GM19240 (cell line): ENCODE measurements around the gene NR4A2.
"Not testable (repeated sequence)": the region's sequence is repeated elsewhere in the genome, so short reads cannot be mapped to it uniquely, and the experiment has no call there.

Source experiments
- DNase-seq: peaks from one replicate; pipeline ENCODE4 v3.0.0; 2011; ENCODE audit warnings: low spot score; ENCODE audit not compliant: insufficient read length

NR4A2 gene

GRCh38 chr2:156322051-156322685, 10.4 kb downstream of the NR4A2 start:
- no peak for DNase-seq

DNA sequence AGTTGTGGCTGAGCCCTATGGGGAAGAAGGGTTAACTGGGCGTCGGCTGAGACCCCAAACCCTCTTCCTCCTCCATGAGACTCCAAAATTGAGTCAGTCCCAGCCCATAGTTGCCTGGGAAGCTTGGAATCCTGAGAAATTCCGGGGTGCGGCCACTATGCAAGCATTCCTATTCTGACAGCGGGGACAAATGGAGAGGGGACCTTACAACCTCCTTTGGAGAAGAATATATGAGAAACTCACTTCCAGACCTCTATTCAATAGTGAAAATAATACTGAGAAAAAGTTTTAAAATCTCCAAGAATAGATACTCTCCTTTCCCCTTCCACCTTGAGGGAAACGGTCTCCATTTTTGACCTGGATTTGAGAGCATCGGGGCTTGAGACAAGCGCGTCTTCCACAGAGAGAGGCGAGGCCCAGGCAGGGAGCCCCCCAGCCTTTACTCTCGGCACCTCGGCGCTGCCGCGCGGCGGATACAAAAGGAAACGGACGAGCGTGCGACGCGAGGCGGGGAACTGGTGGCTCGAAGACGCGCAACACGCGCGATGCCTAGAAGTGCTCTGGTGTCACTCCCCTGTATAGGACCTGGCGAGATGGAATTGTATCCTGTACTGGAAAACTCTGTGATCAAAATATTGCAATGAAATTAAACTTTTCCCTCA, 11.1 kb downstream of the NR4A2 start:
- no peak for DNase-seq

DNA sequence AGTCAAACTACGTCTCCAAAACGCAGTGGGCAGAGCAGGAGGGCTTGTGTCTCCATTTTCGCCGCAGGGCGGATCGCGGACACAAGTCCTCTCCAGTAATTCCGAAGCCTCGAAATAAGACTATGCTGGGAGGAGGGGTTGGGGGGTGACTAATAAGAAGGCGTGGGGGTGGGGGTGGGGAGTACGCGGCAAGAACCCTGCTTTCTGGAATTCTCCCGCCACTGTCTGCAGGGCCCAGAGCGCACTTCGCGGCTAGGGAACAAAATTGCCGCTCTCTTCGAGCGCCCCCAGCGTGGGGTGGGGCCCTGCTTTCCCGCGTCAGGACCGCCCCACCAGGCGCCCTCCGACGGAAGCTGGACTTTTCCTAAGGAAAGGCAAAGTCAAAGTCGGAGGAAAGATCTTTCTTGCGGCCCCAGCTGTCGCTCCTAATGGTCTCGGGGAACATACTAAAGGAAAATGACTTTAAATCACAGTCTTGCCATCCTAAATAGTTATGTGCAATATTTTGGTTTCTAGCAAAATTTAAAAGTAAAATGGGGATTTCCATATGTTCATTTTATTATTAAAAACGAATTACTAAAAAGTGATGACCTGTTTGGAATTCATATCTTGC, 11.9 kb downstream of the NR4A2 start:
- no peak for DNase-seq

DNA sequence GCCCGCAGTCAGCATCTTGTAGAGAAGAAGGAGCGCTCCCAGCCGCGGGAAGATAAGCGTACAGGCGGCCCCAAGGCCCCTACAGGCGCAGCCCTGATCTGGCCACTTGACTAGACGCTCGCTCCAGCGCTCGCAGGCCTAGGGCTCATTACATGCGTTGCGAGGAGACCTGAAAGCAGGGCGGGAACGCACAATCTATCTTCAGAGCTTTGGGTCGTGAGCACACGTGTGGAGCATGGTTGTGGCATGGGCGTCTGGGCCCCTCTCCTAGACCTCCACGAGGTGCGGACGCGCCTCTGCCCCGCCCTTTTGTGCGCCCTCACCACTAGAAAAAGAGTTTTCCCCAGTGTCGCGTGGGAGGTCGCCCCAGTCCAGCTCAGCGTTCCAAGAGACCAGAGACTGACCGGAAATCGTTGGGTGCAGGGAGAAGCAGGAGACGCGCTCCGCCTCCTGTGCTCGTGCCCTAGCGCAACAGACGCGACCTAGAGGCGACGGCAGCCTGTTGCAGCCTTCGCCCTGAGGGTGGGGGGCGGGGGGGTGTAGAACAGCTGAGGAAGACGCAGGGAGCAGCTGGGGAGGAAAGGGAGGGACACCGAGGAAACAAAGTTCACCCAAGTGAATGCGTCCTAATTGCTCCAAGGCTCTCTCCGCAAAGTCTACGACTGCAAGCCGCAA, 12.6 kb downstream of the NR4A2 start:
- no peak for DNase-seq

DNA sequence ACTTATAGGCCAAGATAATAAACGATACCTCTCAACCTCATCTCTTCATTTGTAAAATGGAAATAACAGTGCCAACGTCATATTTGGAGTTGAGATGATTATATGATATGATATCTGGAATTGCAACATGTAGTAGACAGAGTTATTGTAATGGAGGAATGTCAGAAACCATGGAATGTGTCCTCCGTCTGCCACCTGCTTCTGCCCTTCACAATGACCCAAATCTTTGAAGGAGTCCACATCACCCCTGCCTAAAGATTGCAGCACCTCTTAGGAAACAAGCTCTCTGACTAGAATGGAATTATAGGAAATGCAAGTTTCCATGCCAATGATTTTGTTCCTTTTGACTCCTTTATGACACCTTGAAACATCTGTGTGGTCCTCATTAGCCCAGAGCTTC, 14.9 kb downstream of the NR4A2 start:
- DNase-seq = no peak

DNA sequence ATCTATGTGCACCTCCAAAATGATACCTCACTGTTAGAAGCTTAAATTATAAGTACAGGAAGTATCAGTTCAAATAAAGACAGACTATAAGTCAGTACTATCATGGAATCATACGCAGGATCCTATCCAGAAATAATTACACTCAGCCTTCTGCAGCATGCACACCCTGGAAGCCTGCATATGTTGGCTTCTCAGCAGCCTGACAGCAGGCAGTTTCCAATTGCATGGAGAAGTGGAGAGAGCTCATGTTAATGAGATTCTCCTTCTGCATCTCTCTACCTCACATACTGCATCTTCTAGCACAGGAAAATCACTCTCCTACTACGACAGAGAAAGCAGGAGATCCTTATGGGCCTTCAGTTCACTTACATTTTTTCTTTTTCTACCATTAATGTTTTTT, 20.5 kb downstream of the NR4A2 start:
- DNase-seq = no peak

- no peak for DNase-seq
These were observed 21.7 kb downstream of the NR4A2 start for GRCh38 chr2:156310773-156311172.

GRCh38 chr2:156309917-156310316, 22.6 kb downstream of the NR4A2 start:
- DNase-seq = no peak

DNA sequence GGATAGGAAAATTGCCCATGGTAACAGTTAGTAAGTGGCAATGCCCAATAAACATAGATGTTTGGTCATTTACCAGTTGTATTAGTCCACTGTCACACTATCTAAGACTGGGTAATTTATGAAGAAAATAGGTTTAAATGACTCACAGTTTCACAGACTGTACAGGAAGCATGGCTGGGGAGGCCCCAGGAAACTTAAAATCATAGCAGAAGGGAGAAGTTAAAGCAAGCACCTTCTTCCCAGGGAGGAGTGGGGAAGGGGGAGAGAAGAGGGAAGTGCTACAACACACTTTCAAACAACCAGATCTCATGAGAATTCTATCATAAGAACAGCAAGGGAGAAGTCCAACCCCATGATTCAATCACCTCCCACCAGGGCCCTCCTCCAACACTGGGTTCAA, 23.4 kb downstream of the NR4A2 start:
- DNase-seq = no peak

- DNase-seq = no peak
These were observed 25.7 kb downstream of the NR4A2 start for GRCh38 chr2:156306821-156307220.

GRCh38 chr2:156305121-156305520, 27.4 kb downstream of the NR4A2 start:
- DNase-seq = no peak

GRCh38 chr2:156300337-156300736, 32.2 kb downstream of the NR4A2 start:
- no peak for DNase-seq

DNA sequence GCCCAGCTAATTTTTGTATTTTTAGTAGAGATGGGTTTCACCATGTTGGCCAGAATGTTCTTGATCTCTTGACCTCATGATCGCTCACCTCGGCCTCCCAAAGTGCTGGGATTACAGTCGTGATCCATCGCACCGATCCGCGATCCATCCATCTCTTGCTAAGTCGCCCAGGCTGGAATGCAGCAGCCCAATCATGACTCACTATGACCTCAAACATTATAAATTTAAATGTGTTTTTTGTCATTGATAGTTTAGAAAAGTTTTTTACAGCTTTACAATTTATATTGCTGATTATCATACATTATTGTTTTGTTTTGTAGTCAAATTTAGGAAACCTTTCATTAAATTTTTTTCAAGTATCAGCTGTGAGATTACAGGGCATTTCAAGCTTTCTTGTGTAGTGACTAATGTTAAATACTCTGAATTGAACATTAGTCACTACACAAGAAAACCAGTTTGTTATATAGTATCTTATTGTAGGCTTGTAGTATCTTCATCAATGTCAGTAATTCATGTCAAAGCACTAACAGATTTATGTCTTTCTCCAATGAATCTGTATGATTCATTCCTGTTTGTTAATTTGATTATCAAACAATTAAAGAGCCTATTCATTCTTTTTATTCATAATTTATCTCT, 37.5 kb downstream of the NR4A2 start:
- no peak for DNase-seq

GRCh38 chr2:156293382-156293781, 39.1 kb downstream of the NR4A2 start:
- not testable (repeated sequence) for DNase-seq

DNA sequence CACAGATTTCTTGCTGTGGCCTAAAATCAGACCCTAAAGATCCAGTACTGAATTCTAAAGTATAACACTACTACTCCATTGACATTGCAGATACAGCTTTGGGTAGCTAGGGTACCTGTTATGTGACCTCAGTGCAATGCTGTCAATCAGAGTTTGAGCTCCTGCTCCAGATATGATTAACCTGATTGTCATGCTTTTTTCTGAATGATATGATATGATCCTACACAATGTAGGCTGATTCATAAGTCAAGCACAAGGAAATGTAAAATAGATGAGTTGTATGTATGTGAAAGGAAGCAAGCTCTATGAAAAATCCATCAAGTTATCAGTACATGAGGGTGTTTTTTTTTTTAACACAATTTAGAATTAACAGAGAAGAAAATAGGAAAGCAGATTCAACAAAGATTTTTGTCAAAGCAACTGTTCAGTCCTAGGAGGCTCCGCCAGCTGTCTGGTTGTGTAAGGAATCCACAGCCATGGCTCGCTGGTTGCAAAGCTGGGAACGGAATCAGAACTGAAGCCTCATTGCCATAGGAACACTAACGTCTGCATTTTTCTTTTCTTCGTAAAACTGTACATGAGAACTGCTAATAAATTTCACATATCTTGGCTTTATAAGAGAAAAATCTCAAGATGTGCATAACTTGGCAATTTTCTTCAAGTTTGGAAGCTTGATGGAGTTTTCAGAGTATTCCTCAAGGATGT, 52.9 kb downstream of the NR4A2 start:
- DNase-seq = no peak
